GM19238 (cell line): Measurements from ENCODE around the gene FBXL12.
"Not testable (repeated sequence)": the region's sequence is repeated elsewhere in the genome, so short reads cannot be mapped to it uniquely, and the experiment has no call there.

Source experiments
- DNase-seq: peaks from one replicate; pipeline ENCODE4 v3.0.0; 2011; ENCODE audit warnings: low spot score; ENCODE audit not compliant: insufficient read length

The FBXL12 gene, protein sequence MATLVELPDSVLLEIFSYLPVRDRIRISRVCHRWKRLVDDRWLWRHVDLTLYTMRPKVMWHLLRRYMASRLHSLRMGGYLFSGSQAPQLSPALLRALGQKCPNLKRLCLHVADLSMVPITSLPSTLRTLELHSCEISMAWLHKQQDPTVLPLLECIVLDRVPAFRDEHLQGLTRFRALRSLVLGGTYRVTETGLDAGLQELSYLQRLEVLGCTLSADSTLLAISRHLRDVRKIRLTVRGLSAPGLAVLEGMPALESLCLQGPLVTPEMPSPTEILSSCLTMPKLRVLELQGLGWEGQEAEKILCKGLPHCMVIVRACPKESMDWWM

DNA sequence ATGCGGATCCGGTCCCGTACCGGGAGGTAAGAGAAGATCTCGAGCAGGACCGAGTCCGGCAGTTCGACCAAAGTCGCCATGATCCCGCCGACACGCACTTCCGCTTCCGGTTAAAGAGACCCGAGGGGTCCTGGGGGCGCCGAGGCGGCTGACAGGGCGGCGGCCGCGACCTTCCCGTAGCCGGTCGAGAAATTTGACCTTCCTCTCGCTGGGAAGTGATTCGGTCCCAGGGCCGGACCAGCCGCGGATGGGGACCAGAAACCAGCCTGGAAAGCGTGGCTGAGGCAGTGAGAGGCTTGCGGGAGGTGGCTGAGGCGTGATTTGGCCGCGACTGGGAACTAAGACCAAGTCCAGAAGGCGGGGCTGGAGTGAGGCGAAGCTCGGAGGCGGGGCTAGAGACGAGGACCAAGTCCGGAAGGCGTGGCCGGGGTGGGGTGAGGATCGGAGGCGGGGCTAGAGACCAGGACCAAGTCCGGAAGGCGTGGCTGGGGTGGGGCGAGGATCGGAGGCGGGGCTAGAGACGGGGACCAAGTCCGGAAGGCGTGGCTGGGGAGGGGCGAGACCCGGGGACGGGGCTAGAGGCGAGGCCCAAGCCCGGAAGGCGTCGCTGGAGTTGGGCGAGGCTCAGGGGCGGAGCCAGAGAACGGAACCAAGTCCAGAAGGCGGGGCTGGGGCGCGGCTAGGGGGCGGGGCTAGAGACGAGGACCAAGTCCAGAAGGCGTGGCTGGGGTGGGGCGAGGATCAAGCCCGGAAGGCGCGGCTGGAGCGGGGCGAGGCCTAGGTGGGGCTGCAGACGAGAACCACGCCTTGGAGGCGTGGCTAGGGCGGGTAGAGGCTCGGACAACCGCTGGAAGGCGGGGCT, at the start of gene FBXL12:
TSS of gene FBXL12 (minus strand) at position 346 of the 862 bp plus-strand sequence. CDS start at position 80, 266 bp downstream.
- peak; percentile 90 for DNase-seq

DNA sequence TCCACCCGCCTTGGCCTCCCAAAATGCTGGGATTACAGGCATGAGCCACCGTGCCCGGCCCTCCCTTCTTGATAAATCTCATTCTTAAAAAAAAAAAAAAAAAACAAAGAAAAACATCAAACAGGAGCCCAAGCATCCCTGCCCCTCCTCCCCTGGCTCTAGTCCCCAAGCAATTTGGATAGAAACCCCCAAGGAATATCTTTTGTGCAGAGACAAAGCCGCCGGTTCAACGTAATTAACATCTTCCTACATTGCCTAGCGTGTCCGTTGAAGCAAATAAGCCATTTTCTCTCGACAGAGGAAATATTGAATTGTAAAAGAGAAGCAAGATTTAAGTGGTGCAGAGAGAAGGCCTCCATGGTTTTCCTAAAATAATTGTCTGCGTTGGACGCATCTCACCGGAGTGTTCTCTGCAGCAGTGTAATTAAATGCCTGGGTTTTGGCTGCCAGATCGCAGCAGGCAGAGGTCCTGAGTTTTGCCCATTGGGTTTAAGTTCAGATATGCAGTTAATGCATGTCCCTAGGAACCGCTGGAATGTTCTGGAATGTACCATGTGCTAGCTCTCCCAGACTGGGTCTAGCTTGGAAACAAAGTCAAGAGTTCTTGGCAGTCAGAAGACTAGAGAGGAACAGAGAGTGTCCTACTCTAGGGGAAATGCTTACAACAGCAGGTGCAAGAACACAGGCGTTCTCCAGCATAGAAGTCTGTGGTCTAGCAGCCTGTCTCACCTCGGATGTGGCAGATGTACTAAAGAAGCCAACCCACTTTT, 47.0 kb upstream of the FBXL12 start:
- no peak for DNase-seq

DNA sequence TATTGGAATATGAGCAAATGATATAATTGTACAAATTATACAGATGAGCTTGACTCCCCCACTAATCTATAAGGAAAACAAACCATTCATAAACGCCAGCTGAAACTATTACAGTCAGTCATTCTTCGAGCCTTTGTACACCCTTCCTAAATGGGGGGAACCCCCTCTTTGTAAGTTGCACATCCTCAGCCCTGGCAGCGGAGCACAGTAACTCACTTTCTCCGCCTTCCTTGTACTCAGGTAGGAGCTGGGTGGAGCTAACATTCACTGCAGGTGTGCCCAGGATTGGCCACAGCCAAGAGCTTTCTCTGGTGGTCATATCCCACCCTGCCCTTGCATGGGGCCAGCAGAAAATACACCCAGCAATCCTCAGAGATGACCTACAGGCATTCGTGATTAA, 44.9 kb upstream of the FBXL12 start:
- DNase-seq, result no peak

DNA sequence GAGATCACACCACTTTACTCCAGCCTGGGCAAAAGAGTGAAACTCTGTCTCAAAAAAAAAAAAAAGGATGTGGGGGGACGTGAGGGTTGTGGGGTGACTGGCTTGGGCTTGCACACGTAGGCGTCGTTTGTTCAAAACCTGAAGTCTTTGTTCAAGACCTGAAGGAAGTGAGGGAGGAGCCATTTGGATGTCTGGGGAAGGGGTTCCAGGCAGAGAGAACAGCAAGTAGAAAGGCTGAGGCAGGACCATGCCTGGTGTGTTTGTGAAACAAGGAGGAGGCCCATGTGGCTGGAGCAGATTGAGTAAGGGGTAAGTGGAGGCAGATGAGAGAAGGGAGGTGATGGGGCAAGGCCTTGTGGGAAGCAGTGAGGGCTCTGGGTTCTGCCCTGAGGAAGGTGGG, 44.1 kb upstream of the FBXL12 start:
- DNase-seq, result no peak

DNA sequence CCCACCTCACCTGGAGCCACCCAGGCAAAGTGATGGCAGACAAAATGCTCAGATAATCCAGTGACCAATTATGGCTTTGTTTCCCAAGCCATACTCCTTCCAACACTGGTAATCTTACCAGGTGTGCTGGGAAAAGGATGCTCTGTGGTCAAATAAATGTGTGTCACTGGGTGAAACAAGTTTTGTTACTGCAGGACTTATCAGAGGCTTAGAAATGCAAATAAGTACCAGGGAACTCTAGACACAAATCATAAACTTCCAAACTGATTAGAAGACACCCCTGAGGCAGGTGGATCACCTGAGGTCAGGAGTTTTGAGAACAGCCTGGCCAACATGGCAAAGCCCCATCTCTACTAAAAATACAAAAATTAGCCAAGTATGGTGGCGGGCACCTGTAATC, 42.6 kb upstream of the FBXL12 start:
- DNase-seq, result no peak

DNA sequence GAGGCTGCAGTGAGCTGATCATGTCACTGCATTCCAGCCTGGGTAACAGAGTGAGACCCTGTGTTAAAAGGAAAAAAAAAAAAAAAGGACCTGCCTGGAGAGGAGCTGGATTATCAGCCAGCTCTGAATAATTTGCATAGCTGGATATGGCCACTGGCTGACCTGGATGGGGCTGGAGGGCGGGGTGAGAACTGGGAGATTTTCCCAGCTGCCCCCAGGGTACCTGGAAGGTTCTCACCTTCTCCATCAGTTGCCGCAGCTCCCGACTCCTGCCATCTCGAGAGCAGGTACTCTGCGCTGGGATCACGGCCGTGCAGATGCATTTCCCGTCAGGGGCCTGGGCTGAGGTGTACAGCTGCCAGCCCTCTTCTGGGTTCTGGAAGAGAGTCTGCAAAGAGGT, 41.5 kb upstream of the FBXL12 start:
- DNase-seq, result no peak

DNA sequence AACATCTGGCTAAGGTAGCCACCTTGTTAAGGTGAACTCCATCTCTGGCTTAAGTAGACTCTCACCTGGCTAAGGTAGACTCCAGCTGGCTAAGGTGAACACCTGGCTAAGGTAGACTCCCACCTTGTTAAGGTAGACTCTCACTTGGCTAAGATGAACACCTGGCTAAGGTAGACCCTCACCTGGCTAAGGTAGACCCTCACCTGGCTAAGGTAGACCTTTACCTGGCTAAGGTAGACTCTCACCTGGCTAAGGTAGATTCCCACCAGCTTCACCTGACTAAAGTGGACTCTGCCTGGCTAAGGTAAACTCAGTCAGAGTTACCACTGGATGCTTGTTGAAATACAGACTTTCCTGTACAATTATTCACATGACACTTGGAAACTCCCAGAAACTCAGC, 39.9 kb upstream of the FBXL12 start:
- no peak for DNase-seq

DNA sequence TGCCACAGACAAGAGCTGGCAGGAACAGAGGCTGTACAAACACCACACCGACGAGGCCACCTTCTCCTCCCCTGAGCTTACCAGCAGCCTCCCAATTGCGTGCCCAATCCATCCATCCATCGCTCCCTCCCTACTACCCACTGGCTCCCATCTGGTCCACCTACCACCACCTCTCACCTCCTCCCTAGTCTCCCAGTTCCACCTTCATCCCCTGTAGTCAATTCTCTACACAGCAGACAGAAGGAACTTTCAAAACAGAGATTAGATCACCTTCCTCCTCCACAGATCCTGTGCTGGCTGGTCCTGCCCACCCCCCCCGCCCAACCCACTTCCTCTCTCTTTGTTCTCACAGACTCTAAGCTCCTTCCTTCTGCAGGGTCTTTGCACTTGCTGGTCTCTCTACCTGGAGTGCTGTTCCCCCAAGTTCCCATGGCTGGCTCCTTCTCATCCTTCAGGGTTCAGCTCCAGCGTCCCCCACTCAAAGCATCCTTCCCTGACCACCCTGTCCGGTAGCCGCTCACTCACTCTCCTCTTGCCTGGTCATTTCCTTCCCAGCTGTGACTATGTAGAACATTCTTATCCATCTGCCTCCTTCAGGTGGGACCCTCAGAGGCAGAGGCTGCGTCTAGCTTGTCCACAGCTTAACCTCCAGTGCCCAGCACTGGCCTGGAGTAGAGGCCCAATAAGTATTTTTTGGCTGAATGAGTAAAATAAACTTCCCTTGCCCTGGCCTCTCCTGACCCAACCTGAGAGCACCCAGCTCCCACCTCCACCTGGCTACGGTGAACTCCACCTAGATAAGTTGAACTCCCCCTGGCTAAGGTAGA, 39.3 kb upstream of the FBXL12 start:
- DNase-seq, result no peak

DNA sequence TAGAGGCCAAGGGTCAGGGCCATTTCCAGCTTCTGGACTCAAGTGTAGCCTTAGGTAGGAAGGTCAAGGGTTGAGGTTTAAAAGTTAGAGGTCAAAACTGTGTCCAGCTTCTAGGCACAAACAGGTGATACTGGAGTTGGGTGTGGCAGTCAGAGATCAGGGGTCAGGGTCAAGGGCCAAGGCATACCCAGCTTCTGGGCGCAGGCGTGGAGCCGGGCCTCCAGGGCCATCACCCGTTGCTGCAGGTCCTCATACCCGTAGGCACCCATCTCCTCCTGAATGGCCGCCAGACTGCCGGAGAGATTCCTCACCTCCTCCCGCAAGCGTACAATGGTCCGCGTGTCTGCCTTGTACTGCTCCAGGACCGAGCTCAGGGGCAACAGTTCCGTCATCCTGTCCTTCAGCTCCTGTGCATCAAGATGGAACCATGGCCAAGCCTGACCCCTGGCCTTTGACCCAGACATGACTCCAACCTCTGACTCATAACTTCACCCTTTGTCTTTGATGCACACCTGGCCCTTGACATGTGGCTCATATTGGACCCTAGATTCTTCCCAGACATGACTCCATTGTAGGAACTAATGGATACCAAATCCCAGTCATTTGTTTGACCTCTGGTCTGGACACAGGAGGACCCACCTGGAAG, 38.3 kb upstream of the FBXL12 start:
- no peak for DNase-seq

DNA sequence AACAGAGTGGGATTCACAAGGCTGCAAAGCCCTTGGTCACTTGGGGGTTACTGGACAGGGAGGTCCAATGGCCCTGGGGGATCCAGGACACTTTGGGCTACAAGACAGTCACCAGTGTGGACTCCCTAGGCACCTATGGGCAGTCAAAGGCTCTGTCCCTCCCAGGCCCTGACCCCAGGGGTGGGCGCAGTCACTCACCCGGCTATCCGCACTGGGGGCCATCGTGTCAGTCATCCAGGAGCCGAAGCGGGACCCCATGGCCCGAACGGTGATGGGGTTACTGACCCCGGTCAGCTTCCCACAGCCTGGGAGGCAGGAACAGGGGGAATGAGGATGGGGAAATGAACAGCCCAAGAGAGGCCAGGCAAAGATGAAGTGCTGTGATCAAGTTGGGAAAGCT, 37.7 kb upstream of the FBXL12 start:
- no peak for DNase-seq

DNA sequence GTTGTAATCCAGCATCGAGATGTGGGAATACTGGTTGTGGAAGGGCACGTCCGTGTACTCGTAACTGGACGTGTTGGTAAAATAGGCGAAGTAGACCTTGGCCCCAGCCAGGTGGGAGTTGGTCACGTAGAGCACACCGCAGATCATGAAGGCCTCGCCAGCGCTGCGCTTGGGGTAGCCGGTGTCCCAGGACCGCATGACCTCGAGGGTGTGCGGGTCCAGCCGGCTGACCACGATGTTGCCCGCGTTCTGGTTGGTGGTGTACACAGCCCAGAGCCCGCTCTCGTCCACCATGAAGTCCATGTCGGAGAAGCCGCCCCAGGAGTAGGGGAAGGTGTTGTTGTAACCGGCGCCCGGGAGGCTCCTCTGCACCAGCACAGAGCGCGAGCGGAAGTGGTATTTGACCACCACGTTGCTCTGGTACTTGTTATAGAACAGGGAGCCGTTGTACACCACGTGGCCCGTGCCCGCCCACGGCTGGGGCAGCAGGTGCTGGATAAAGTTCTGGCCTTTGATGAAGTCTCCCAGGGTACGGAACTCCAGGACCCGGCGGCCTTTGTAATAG, 35.5 kb upstream of the FBXL12 start:
- DNase-seq, result no peak

DNA sequence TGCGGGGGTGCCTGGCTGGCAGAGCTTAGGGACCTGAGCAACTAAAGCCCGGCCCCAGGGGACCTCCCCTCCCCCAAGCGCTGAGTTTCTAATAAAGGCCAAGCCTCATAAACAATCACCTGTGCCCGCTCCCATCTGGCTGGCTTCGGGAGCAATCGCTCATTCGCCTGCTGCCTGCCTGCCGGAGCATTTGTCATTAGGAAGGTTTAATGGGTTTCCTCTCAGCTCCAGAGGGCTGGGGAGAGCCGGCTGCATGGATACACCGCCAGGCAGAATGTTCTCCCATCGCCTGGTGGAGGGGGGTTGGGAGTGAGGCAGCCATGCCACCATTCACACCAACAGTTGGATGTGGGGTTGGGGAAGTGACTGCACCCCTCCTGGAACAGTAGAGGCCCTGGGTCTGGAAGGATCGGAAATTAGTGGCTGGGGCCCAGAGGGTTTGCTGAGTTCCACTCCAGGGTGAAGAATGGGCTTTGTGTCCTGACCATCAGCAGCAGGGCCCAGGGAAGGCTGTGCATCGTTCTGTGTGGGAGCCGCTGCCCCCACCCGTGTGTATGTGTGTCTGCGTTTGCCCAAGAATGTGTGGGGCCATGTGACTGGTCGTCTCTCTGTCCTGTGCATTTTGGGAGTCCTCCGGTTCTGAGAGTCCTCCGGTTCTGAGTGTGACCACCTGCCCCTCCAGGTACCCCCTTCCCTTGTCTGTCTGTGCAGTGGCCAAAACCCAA, 31.5 kb upstream of the FBXL12 start:
- DNase-seq, result no peak

DNA sequence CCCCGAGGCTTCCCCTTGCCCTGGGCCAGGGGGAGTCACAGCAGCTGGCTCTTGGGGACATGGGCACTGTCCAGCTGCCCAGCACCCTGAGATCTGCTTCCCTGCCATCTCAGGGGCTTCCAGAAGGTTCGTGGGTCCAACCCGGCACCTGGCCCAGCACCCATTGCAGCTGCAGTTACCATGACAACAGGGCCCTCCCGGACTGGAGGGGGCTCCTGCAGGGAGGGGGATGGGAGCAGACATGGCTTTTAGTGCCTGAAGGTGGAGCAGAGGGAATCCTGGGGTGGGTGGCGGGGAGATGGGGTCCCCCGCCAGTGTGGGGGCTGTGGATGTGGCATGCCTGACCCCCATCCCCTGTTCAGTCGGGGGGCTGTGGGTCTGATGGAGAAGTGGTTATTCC, 30.9 kb upstream of the FBXL12 start:
- no peak for DNase-seq

DNA sequence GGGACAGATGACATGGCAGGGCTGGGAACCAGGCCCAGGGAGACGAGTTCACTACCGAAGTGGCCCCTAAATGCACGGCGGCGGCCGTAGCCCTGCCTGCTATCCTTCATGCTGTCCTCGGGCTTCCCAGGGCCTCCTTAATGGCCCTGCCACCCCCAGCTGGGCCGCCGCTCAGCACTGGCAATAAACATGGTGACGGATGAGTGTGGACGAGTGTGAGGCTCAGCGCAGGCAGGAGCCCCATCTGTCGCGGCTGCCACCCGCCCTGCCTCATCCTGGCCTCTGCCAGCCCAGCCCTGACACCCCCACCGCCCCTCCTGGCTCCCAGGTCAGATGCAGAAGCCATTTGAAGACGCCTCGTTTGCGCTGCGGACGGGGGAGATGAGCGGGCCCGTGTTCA, 29.9 kb upstream of the FBXL12 start:
- DNase-seq, result no peak

DNA sequence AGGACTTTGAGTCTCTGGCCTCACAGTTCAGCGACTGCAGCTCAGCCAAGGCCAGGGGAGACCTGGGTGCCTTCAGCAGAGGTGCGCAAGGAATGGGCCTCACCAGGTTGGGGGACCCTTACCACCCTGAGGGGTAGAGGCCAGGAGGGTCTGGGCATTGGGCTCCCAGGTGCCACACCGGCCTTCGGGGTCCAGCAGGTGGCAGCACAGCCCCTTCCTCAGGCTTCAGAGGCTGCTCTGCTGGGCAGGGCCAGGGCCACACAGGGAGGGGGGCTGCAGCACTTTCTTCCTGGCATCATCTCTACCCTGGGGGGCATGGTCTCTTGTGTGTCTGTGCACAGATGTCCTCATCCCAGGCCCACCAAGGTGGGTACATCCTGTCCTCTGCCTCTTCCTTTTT, 29.2 kb upstream of the FBXL12 start:
- DNase-seq, result no peak

DNA sequence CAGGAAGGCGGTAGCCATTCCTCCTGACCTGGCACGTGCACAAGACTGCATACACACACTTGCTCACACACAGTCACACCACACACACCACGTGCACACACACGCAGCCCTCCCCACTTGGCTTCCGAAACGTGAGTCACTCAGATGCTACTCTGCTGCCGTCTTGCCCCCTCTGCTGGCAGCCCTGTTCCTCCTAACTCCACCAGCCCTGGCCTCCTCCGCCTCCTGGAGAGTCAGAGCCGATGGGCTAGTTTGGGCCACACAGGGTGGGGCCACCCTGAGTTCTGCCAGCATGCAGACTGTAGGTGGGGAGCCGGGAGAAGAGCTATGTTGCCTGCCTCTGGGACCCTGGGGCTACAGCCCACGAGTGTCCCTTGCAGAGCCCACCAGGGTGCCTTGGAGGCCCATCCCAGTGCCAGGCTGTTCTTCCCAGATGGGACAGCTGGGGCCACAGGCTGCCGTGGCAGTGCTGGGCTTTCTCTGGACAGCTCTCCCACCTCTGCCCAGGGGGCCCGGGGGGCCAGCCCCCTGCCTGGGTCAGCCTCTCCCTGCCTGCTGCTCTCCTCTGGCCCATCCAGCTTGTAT, 28.3 kb upstream of the FBXL12 start:
- no peak for DNase-seq

DNA sequence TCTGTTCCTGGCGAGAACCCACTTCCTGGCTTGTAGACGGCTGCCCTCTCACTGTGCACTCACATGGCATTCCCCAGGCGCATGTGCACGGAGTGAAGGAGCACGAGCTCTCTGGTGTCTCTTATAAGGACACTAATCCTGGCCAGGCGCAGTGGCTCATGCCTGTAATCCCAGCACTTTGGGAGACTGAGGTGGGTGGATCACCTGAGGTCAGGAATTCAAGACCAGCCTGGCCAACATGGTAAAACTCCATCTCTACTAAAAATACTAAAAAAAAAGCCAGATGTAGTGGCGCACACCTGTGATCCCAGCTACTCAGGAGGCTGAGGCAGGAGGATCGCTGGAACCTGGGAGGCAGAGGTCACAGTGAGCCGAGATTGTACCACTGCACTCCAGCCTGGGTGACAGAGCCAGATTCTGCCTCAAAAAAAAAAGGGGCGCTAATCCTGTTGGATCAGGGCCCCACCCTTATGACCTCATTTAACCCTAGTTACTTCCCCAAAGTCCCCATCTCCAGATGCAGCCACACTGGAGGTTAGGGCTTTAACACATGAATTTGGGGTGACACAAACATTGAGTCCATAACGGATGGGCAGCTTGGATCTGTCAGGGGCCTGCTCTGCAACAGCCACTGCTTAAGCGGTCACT, 24.9 kb upstream of the FBXL12 start:
- not testable (repeated sequence) for DNase-seq

DNA sequence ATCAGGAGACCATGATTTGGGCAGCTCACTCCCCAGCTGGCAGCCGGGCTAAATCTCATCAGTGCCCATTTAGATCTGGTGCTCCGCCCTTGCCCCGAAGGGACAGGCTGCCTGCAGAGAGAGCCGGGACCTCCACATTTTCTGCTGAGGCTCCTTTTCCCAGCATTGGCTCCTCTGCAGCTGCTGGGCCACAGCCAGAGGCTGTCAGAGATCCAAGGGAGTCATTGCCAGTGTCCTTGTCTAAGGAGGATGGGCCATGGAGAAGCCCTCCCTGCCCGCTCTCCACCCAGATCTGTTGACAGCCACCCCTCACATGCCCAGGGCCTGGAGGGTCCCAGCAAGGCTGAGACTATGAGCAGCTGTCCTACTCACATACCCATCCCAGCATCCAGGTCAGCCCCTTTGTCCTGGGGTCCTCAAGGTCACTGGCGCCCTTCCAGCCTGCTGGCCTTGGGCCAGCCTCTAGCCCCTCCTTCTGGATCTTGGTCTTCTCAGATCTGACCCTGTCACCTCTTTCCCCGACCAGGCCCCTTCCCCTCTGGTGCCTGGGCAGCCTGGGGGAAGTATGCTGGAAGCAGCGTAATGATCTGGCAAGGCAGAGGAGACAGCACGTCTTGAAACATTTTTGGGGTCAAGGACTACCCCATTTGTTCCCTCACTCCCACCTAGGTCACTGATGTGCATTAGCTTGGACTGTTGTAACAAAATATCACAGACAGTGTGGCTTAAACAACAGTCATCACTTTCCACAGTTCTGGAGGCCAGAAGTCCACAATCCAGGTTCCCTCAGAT, 24.2 kb upstream of the FBXL12 start:
- no peak for DNase-seq
